Activated CD8-positive, alpha-beta memory T cell treated with anti-CD3 and anti-CD28 coated beads for 36 hours (primary cell): ENCODE results near the gene WFDC9. TPM values are rescaled to one million over a fixed set of nuclear protein-coding genes. Genes with fewer than 3 reads are reported as not detected.
"Not testable (repeated sequence)": the region's sequence is repeated elsewhere in the genome, so short reads cannot be mapped to it uniquely, and the experiment has no call there.

Source experiments
- CTCF ChIA-PET: fragments of 350-600 bp; sonication (Branson Sonifier 250); formaldehyde crosslinking; loops from one replicate; lab custom pipeline; 2021; ENCODE audit warnings: antibody characterized with exemption; lab: Charles Lee
- POLR2A ChIA-PET: fragments of 350-600 bp; sonication (Branson Sonifier 250); formaldehyde crosslinking; loops from one replicate; lab custom pipeline; 2021; ENCODE audit warnings: antibody characterized with exemption; lab: Charles Lee
- total RNA-seq, 2 experiments: library from RNA; stranded (reverse); gene quantifications; one replicate each; pipeline ENCODE4 v1.2.3, GENCODE V29; 2021

The WFDC9 gene
- not detected for total RNA-seq

DNA sequence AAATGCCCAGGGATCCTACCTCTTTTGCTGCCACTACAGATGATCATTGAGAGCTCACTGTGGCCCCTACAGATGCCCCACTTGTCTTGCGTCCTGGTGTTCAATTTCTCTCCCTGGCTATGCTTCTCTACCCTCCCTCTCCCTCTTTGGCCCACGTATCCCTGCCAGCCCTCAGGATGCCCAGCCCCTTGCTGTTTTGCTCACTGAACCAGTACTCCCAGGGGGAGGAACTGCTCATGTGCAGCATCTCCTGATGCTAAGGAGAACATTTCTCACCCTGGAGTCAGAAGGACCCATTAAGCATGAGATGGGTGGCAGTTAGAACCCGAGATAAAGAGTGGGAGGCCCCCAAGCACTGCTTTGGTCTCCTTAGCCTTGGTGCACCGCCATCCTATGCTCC, at the start of gene WFDC9:
Gene WFDC9 (minus strand): TSS at position 101 of the 400 bp plus-strand sequence. CDS start 21,103 bp downstream, outside the sequence.
- CTCF ChIA-PET, result interaction anchor here (0.9 kb wide), 1 partner anchor 11 kb away, joined by 3 read pairs; no protein-coding TSS in a partner anchor

DNA sequence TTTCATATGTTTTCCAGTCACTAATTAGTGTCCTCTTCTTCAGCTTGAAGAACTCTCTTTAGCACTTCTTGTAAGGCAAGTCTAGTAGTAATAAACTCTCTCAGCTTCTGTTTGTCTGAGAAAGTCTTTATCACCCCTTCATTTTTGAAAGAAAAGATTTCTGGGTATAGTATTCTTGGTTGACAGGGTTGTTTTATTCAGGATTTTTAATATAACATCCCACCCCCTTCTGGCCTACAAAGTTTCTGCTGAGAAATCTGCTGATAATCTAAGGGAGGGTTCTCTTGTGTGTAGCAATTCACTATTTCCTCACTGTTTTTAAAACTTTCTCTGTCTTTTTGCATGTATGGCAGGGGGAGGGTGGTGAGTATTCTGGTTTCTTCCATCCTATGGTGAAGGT, 48.6 kb upstream of the WFDC9 start:
- ChIA-PET CTCF (no interaction called here), POLR2A (no interaction called here)

More for the DNA sequence above, at the start of gene WFDC9:
- POLR2A ChIA-PET, result no interaction called here

DNA sequence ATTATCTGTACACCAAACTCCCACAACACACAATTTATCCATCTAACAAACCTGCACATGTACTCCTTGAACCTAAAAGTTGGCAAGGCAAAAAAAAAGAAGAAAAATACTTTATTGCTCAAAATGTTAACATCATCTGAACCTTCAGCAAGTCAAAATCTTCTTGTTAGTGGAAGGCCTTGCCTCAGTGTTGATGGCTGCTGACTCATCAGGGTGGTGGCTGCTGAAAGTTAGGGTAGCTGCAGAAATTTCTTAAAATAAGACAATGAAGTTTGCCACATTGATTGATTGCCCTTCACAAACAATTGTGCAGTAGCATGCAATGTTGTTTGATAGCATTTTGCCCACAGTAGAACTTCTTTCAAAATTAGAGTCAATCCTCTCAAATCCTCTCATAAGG, 41.7 kb upstream of the WFDC9 start:
- CTCF ChIA-PET, result no interaction called here
- POLR2A ChIA-PET, result no interaction called here

DNA sequence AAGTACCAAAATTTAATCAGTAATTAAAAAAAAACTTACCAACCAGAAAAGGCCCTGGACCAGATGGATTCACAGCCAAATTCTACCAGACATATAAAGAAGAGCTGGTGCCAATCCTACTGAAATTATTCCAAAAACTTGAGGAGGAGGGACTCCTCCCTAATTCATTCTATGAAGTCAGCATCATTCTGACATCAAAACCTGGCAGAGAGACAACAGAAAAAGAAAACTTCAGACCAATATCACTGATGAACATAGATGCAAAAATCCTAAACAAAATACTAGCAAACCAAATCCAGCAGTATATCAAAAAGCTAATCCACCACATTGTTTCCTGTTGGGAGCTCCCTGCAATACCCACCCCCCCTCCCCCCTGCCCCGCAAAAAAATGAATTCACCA, 39.1 kb upstream of the WFDC9 start, which contains the start of gene WFDC11:
Gene WFDC11 (minus strand): TSS at position 101 of the 400 bp plus-strand sequence. CDS start 19,639 bp downstream, outside the sequence.
- ChIA-PET POLR2A (no interaction called here), CTCF (no interaction called here)

DNA sequence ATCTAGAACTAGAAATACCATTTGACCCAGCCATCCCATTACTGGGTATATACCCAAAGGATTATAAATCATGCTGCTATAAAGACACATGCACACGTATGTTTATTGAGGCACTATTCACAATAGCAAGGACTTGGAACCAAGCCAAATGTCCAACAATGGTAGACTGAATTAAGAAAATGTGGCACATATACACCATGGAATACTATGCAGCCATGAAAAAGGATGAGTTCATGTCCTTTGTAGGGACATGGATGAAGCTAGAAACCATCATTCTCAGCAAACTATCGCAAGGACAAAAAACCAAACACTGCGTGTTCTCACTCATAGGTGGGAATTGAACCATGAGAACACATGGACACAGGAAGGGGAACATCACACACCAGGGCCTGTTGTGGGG, 26.0 kb upstream of the WFDC9 start:
- CTCF ChIA-PET, POLR2A ChIA-PET: not testable (repeated sequence)

DNA sequence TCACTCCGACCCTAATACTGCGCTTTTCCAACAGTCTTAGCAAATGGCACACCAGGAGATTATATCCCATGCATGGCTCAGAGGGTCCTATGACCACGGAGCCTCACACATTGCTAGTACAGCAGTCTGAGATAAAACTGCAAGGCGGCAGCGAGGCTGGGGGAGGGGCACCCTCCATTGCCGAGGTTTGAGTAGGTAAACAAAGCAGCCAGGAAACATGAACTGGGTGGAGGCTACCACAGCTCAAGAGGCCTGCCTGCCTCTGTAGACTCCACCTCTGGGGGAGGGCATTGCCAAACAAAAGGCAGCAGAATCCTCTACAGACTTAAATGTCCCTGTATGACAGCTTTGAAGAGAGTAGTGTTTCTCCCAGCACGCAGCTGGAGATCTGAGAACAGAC, 20.6 kb upstream of the WFDC9 start:
- CTCF ChIA-PET, POLR2A ChIA-PET: not testable (repeated sequence)

DNA sequence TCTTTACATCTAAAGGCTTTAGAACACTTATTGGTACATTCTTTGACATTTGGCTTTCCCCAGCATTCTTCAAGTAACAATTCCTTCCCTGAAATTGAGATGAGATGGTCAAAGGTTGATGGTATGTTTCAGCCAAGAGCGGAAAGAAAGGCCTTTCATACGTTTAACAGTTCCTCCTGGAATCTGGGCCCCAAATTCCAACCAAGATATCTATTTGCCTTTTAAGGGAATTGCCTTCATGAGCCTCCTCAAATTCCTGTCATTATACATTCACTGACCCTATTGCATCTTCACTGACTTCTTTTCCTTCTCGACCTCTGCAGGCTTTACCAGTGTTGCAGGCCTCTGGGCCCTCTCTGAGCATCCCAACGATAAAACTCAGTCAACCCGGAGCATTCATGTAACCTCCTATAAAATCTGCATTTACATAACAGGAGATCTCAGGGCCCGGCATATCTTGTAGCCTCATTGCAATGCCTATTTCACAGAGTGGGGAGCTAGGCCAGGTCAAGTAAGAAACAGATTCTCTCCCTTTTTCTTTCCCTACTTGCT, 18.3 kb upstream of the WFDC9 start:
- CTCF ChIA-PET, result no interaction called here
- POLR2A ChIA-PET, result no interaction called here

DNA sequence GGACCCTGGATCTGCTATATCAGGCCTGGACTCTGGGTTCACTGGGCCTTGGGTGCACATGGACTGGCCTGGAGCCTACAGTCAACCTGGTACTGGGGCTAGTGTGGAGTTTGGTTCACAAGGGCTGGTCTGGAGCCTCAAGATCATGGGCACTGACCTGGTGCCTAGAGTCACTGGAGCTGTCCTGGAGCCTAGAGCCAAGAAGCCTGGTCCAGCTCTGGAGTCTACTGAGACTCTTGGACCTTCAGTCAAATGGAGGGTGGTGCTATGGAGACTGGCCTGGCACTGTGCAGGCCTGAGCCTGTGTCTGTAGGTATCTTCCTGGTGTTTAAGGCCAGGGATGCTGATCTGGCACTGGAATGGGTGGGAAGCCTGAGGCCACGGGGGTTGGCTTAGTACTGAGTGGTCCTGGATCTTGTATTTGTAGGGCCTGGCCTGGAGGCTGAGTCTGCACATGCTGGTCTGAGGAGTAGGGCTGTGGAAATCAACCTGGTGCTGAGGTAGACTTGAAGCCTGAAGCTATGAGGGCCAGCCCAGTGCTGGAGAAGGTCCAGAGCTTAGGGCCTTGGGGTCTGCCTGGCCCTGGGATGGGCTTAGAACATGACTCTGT, 16.5 kb upstream of the WFDC9 start:
- CTCF ChIA-PET, result no interaction called here
- POLR2A ChIA-PET, result no interaction called here

DNA sequence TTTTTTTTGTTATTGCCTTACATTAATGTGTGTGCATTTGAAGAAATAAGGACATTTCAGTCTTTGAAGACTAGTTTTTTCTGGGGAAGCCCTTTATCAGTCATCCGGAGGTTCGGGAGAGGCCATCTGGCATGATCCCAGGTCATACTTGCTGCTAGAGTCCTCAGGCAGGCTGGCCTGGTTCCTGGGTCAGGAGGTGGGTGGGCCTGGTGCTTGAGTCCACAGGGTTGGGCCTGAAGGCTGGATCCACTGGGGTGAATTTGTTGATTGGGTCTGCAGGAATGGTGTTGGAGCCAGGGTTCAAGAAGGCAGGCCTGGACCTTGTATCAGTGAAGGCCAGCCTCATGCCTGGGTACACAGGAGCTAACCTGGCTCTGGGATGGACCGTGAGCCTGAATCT, 15.8 kb upstream of the WFDC9 start:
- ChIA-PET CTCF (no interaction called here), POLR2A (no interaction called here)

DNA sequence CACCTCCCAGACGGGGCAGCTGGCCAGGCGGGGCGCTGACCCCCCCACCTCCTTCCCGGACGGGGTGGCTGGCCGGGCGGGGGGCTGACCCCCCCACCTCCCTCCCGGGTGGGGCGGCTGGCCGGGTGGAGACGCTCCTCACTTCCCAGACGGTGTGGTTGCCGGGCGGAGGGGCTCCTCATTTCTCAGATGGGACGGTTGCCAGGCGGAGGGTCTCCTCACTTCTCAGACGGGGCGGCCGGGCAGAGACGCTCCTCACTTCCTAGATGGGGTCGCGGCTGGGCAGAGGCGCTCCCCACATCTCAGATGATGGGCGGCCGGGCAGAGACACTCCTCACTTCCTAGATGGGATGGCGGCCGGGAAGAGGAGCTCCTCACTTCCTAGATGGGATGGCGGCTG, 14.8 kb upstream of the WFDC9 start:
- CTCF ChIA-PET, POLR2A ChIA-PET: not testable (repeated sequence)

DNA sequence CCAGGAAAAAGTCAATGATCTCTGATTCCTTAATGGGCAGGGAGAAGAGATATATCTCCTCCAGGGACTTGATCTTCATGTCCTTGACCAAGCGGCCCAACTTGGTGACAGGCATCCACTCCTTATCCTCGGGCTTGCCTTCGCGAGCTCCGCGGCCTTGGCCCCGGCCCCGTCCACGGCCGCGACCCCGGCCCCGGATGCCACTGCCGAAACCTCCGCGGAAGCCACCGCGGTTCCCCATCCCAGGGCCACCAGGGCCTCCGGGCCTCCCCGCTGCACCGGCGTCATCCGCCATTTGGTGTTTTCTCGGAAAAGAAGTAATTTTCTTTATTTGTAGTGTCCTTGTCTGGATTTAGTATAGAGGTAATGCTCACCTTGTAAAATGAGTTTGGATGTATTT, 10.0 kb upstream of the WFDC9 start:
- POLR2A ChIA-PET, CTCF ChIA-PET: not testable (repeated sequence)

DNA sequence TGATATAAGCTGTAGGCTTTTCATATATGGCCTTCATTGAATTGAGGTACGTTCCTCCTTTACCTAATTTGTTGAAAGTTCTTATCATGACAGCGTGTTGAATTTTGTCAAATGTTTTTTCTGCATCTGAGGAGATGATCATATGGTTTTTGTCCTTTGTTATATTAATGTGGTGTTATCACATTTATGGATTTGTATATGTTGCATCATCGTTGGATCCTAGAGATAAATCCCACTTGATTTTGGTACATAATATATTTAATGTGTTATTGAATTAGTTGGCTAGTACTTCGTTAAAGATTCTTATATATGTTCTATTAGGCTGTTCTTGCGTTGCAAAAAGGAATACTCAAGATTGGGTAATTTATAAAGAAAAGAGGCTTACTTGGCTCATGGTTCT, 8.6 kb upstream of the WFDC9 start:
- POLR2A ChIA-PET, result no interaction called here
- CTCF ChIA-PET, result no interaction called here

DNA sequence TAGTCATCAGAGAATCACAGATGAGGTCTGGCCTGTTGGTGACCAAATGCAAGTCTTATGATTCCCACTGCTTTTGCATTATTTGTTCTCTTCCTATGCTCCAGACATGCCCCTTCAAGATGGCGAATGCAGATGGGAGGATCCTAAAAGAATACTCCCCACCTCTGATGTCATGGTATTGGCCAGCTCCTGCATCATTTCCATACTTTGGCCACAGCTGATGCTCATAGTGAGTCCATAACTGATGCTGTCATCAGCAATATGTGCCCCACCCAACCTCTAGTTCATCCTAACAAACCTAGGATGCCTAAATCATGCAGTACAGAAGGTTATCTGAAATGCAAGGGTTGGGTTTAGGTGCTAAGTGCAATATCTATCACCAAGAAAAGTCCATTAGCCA, 5.4 kb upstream of the WFDC9 start:
- ChIA-PET CTCF (interaction anchor here (0.9 kb wide), 1 partner anchor 134 kb away, joined by 3 read pairs; no protein-coding TSS in a partner anchor), POLR2A (no interaction called here)

DNA sequence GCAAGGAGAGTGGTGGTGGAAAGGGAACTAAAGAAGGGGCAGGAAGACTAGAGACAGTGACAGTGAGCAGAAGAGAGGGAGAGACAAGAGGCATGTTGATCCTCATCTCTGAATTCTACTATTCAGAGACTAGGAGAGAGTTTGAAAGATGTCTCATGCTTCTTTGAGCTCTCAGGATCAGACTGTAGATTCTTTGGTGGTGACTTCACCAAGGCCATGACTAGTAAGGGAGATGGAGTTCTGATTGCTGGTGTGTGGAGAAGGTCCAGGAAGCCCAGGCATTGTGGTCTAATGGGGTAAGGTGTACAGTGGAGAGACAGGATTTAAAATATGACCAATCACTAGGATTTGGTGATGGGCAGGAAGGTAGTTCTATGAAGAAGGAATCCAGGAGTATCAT, 713 bp downstream of the WFDC9 start:
- ChIA-PET POLR2A (no interaction called here), CTCF (interaction anchor here (0.9 kb wide), 1 partner anchor 12 kb away, joined by 3 read pairs; no protein-coding TSS in a partner anchor)

DNA sequence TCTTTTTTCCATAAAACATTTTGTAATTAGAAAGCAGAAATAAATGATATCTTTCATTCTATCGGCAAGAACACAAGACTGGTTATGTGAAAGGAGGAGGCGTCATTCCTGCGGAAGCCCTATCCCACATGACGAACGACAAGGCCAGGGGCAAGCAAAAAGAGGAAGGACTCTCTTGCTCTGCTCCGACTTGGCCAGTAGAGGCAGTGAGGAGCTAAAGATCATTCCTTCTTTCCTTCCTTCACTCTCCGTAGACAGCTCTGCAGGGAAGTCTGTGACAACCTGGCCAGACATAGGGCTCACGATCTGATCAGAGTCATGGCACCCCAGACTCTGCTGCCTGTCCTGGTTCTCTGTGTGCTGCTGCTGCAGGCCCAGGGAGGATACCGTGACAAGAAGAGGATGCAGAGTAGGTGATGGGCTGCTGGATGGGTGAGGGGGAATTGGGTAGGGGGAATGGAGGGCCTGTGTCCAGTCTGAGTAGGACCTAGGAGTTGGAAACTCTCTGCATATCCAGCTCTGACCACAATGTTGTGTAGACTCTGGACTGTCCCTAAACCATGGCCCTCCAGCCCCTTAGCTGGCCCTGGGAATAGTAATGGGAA, 1.5 kb downstream of the WFDC9 start, which contains the start of gene WFDC10A:
Gene WFDC10A (plus strand): TSS at position 244 of the 605 bp plus-strand sequence. CDS start 75 bp downstream, at position 319.
- CTCF ChIA-PET, result interaction anchor here (3.6 kb wide), 1 partner anchor 142 kb away, joined by 12 read pairs; no protein-coding TSS in a partner anchor
- POLR2A ChIA-PET, result no interaction called here

DNA sequence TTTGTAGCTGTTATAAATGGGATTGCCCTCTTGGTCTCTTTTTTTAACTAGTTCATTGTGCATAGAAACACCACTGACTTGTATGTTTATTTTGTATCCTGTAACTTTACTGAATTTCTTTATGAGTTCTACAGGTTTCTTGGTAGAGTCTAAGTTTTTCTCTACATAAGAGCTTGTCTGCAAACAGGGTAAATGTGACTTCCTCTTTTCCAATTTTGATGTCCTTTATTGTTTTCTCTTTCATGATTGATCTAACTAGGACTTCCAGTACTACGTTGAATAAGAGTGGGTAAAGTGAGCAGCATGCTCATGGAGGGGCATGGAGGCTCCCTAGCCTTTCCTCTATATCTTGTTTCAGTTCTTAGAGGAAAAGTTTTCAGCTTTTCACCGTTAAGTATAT, 4.5 kb downstream of the WFDC9 start:
- CTCF ChIA-PET, result interaction anchor here (0.6 to 3.6 kb wide), 2 partner anchors 145 to 146 kb away, joined by 3 to 12 read pairs; no protein-coding TSS in a partner anchor
- POLR2A ChIA-PET, result no interaction called here

DNA sequence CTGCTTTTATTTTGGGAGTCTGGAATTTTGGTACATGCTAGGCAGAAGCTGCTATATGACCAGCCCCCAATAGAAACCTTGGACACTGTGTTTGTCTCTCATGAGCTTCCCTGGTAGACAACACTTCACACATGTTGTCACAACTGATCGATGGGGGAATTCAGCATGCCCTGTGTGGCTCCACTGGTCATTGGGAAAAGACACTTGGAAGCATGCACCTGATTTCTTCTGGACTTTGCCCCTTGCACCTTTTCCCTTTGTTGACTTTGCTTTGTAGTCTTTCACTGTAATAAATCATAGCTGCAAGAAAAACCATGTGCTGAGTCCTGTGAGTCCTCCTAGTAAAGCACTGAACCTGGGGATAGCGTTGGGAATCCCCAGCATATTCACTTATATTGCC, 9.5 kb downstream of the WFDC9 start:
- CTCF ChIA-PET, result no interaction called here

DNA sequence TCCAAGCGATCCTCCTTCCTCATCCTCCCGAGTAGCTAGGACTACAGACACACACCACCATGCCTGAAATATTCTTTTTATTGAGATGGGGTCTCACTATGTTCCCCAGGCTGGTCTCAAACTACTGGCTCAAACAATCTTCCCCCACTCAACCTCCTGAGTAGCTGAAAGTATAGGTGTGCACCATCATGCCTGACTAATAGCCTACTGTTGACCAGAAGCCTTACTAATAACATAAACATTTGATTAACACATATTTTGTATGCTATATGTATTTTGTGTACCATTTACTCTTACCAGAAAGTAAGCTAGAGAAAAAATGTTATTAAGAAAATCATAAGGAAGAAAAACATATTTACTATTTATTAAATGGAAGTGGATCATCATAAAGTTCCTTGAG, 13.5 kb downstream of the WFDC9 start:
- ChIA-PET POLR2A (no interaction called here), CTCF (interaction anchor here (0.8 kb wide), 1 partner anchor 153 kb away, joined by 3 read pairs; no protein-coding TSS in a partner anchor)

More for the DNA sequence above, 9.5 kb downstream of the WFDC9 start:
- POLR2A ChIA-PET, result no interaction called here

DNA sequence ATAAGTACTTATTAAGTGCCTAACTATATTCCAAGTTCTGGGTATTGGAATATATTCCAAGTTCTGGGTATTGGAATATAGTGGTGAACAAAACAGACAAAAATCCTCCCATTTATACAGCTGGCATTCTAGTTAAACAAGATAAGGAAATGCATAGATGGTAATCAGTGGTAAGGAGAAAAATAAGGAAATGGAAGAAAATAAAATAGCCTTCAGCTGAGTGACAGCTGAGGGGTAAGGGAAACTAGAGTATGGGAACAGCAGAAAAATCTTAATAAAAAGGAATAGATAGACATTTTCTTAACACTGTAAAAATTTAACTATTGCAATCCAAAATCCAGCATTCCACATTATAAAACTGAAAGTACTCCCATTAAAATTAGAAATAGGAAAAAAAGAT, 18.8 kb downstream of the WFDC9 start:
- CTCF ChIA-PET, result interaction anchor here (0.6 kb wide), 1 partner anchor 227 kb away, joined by 3 read pairs; no protein-coding TSS in a partner anchor

DNA sequence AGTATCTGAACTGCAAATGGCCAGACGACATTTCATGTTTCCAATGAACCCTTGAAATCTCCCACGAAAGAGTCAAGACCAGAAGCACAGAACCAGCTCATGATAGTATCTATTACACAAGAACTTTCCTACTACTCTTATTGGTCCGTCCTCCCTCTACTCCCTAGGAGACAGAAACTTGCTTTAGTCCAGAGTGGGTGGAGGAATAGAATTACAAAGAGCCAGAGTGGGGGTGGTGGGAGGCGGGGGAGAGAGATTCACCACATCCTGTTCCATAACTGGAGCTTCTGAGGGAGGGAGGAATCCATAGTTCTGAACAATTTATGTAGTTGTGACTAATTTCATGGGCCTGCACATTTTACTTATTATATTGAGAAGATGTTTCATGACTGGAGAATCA, 20.0 kb downstream of the WFDC9 start:
- ChIA-PET CTCF (interaction anchor here (0.6 to 1.5 kb wide), 2 partner anchors 161 to 226 kb away, joined by 3 read pairs; no protein-coding TSS in a partner anchor), POLR2A (no interaction called here)

More for the DNA sequence above, 18.8 kb downstream of the WFDC9 start:
- POLR2A ChIA-PET, result no interaction called here
